ENCODE measurements around the gene SMARCAL1. TPM values are rescaled to one million over a fixed set of nuclear protein-coding genes. Genes with fewer than 3 reads are reported as not detected.

SMARCAL1 gene
- total and polyA plus RNA-seq, 9 of the 15 experiments (the other 6 are each of a cell fraction or from before 2014, with no cell fraction given) = 8.2 to 27.9 (median 12.4) TPM

DNA sequence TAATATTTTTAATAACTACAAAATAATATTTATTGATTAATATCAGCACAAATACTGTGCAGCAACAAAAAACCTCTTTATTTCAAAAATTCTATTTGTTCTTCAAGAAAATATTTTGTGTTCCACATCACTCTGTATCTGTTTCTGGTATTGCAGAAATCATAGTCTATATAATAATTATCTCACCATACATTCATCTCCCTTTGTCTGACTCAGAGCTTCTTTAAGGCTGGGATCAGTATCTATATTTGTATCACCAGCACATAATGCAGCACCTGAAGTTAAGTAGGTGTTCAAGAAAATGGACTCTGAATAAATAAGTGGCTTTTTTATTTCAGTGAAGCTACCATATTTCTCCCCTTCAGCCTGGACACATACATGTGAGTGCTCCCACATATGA, 38.4 kb upstream of the SMARCAL1 start (continued):
- TF ChIP-seq, protein P1, sequence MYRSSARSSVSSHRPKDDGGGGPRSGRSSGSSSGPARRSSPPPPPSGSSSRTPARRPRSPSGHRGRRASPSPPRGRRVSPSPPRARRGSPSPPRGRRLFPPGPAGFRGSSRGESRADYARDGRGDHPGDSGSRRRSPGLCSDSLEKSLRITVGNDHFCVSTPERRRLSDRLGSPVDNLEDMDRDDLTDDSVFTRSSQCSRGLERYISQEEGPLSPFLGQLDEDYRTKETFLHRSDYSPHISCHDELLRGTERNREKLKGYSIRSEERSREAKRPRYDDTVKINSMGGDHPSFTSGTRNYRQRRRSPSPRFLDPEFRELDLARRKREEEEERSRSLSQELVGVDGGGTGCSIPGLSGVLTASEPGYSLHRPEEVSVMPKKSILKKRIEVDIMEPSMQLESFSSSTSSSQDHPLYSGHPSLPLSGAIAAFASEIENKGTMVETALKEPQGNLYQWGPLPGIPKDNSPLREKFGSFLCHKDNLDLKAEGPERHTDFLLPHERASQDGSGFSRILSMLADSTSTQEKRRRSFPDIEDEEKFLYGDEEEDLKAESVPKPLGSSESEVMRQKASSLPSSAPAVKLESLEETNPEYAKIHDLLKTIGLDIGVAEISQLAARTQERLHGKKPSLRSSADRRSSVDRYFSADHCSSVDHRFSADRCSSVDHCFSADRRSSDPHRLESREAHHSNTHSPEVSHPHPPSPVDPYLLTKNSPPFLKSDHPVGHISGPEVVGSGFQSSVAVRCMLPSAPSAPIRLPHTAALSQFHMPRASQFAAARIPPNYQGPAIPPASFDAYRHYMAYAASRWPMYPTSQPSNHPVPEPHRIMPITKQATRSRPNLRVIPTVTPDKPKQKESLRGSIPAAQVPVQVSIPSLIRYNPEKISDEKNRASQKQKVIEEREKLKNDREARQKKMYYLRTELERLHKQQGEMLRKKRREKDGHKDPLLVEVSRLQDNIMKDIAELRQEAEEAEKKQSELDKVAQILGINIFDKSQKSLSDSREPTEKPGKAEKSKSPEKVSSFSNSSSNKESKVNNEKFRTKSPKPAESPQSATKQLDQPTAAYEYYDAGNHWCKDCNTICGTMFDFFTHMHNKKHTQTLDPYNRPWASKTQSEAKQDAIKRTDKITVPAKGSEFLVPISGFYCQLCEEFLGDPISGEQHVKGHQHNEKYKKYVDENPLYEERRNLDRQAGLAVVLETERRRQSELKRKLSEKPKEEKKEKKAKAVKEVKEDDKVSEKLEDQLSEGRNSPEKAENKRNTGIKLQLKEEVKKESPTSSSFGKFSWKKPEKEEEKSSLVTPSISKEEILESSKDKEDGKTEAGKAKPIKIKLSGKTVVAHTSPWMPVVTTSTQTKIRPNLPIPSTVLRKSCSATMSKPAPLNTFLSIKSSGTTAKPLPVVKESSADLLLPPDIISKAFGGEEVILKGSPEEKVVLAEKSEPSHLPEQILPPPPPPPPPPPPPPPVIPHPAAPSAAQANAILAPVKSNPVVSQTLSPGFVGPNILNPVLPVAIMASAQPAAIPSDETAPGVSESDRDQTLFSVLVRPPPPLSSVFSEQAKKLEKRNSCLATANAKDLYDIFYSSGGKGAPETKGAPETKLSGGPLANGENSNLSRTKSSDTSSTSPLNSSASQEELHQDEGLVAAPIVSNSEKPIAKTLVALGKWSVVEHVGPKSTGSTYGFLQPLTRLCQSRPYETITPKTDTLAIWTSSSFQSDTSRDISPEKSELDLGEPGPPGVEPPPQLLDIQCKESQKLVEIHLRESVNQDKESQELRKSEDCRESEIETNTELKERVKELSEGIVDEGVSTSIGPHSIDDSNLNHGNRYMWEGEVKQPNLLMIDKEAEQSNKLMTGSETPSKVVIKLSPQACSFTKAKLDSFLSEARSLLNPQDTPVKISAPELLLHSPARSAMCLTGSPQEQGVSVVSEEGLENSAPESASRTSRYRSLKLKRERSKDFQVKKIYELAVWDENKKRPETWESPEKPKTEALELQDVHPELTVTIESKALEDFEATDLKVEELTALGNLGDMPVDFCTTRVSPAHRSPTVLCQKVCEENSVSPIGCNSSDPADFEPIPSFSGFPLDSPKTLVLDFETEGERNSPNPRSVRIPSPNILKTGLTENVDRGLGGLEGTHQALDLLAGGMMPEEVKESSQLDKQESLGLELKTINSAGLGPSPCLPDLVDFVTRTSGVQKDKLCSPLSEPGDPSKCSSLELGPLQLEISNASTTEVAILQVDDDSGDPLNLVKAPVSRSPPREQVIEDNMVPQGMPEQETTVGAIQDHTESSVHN (IDR thresholded peaks at IDR 0.05; ENCODE audit: borderline replicate concordance in 1 of 2, low read depth in 1 of 2) = no peak

DNA sequence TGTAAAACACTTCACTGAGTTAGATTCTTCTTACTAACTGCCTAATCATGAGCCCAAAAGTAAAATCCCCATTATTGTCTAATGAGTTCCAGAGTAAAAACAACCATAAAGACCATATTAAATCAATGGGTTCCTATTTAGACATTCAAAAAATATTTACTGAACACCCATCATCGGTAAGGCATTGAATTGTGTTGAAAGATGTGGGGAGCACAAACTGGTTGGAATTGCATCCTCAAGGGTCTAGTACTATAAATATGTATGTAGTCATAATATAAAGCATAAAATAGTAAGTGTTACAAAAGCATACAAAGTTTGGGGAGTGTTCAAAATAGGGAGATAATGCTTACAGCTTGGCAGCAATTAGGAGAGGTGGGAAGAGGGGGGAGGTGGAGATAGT, 37.0 kb upstream of the SMARCAL1 start:
- peaks cover 0 to 21% of the 10 kb centered on the region in 2 experiments; a peak in 3 of 5 replicates for H3K27me3 ChIP-seq (ENCODE audit: control insufficient read depth in 2 of 2, insufficient read depth in 2 of 2, low read length in 2 of 2)
- no peak overlapping the region for H3K4me3 ChIP-seq
- H3K4me2 ChIP-seq (ENCODE audit: insufficient read depth, low read length) = no peak overlapping the region
- H3K9ac ChIP-seq (ENCODE audit: insufficient read depth in 1 of 2, low read depth in 2 of 2, low read length in 2 of 2) = no peak overlapping the region
- no peaks in the 10 kb centered on the region for H3K36me3 ChIP-seq (ENCODE audit: control insufficient read depth, insufficient read depth, low read length)
- H4K20me1 ChIP-seq (replicated peaks; ENCODE audit: control insufficient read depth, insufficient read depth, low read length) = 0 out of 2 replicates have a peak, but pooled peaks cover 4% of the 10 kb centered on the region
- H3K4me1 ChIP-seq (replicated peaks in 1 of 2; ENCODE audit: control insufficient read depth in 2 of 2, insufficient read depth in 2 of 2, low read length in 2 of 2) = peaks cover 0 to 13% of the 10 kb centered on the region in 2 experiments; a peak in 2 of 5 replicates
- H2AFZ ChIP-seq (ENCODE audit: low read depth, low read length) = no peak overlapping the region
- DNase-seq (ENCODE audit: extremely low read depth in 1 of 4, low spot score in 3 of 4) (no peak), ATAC-seq (no peak), FAIRE-seq (no peak)
- in situ Hi-C loops (cut with MboI) (no loop called here), intact Hi-C loops (cut with micrococcal nuclease) (no loop called here)
- H3K9me1 ChIP-seq (ENCODE audit: control insufficient read depth, insufficient read depth, low read length) = no peaks in the 10 kb centered on the region
- H3K9me3 ChIP-seq (replicated peaks; ENCODE audit: control insufficient read depth, insufficient read depth, low read depth, low read length) = no peaks in the 10 kb centered on the region
- no peak overlapping the region for H3K27ac ChIP-seq (ENCODE audit: extremely low read depth, low read depth, low read length)
- 5% methylated on average over 1 of the region's 1 CpG for WGBS (ENCODE audit: insufficient coverage, low coverage, missing lambda C conversion rate)
- ChIA-PET POLR2A (interaction anchor here (1.6 kb wide), 1 partner anchor 8 kb away, joined by 4 read pairs; no protein-coding TSS in a partner anchor), CTCF (ENCODE audit: low intra/inter-chr PET ratio) (no interaction called here)
- no TSS peak for BruUV-seq (replicated peaks)
- no peaks in the 10 kb centered on the region for H3K79me2 ChIP-seq (ENCODE audit: control insufficient read depth, insufficient read depth, low read length)
- TF ChIP-seq U2AF2 (optimal IDR thresholded peaks at IDR 0.05; ENCODE audit: low read depth, low read length) (no peak), BRD9 (IDR thresholded peaks at IDR 0.05; ENCODE audit: low read depth, partially characterized antibody) (no peak), TAF7 (tag; IDR thresholded peaks at IDR 0.05) (no peak), EWSR1 (IDR thresholded peaks at IDR 0.05; ENCODE audit: borderline replicate concordance, low read depth, partially characterized antibody) (no peak), GABPB2 (CRISPR knock-in tag; conservative IDR thresholded peaks at IDR 0.05) (no peak), ZSCAN29 (IDR thresholded peaks at IDR 0.05) (no peak), LARP7 (IDR thresholded peaks at IDR 0.05) (no peak), TAF1 (IDR thresholded peaks at IDR 0.05; ENCODE audit: control insufficient read depth, extremely low read depth, insufficient read depth, low read length, severe bottlenecking) (no peak), ZNF551 (CRISPR knock-in tag; IDR thresholded peaks at IDR 0.05) (no peak), HNRNPUL1 (IDR thresholded peaks at IDR 0.05; ENCODE audit: low read length) (no peak), KAT7 (CRISPR knock-in tag; IDR thresholded peaks at IDR 0.05; ENCODE audit: borderline replicate concordance) (no peak), NR2F6 (CRISPR knock-in tag; IDR thresholded peaks at IDR 0.05) (no peak), NELFE (IDR thresholded peaks at IDR 0.05; ENCODE audit: insufficient read depth, insufficient read length) (no peak), FOXK2 (conservative IDR thresholded peaks at IDR 0.05 in 1 of 2, IDR thresholded peaks at IDR 0.05 in 1 of 2; ENCODE audit: low read depth in 2 of 2) (no peak)

Data from K562 (cell line).